Caco-2 (cell line): ENCODE results near the gene SLC28A3. TPM values are rescaled to one million over a fixed set of nuclear protein-coding genes. Genes with fewer than 3 reads are reported as not detected.

ENCODE experiments used
- BruUV-seq: library from RNA; stranded (reverse); fragments of 400-500 nt; replicated peaks from 2 replicates; lab custom pipeline; 2021; lab: Mats Ljungman, UMichigan
- CTCF ChIA-PET: fragments of 300-600 bp; sonication (Branson Sonifier 250); formaldehyde crosslinking; loops from one replicate; lab custom pipeline; 2022; ENCODE audit warnings: antibody characterized with exemption; lab: Charles Lee
- POLR2A ChIA-PET: fragments of 300-600 bp; sonication (Branson Sonifier 250); formaldehyde crosslinking; loops from one replicate; lab custom pipeline; 2022; ENCODE audit warnings: antibody characterized with exemption; lab: Charles Lee
- DNase-seq, 2 experiments: peaks; one replicate each; pipeline versions ENCODE4 v3.0.0 to v3.0.0-alpha.2; 2020 to 2022
- H3K27me3 ChIP-seq: replicated peaks from 2 replicates; pipeline ENCODE4 v1.6.0; 2011; ENCODE audit warnings: low read length; ENCODE audit not compliant: control insufficient read depth, insufficient read depth
- H3K36me3 ChIP-seq: 2 replicates; pipeline ENCODE4 v1.5.1; 2011; ENCODE audit warnings: low read length; ENCODE audit not compliant: control insufficient read depth, insufficient read depth
- H3K4me1 ChIP-seq: fragments of 250-450 bp; sonication (Bioruptor Pico); 2 replicates; pipeline ENCODE4 v1.5.1; 2020; ENCODE audit warnings: mild to moderate bottlenecking
- H3K4me3 ChIP-seq: 2 replicates; pipeline ENCODE4 v1.5.1; 2011; ENCODE audit warnings: low read depth, mild to moderate bottlenecking, control low read depth, low read length
- H3K9me3 ChIP-seq: fragments of 250-450 bp; sonication (Bioruptor Pico); 2 replicates; pipeline ENCODE4 v1.5.1; 2020; ENCODE audit warnings: mild to moderate bottlenecking, moderate library complexity
- H3K27ac Mint-ChIP-seq: one replicate; pipeline ENCODE4 v1.8.0; 2022; ENCODE audit warnings: mixed read lengths; ENCODE audit not compliant: unreplicated experiment
- H3K27me3 Mint-ChIP-seq: one replicate; pipeline ENCODE4 v1.8.0; 2022; ENCODE audit warnings: mixed read lengths; ENCODE audit not compliant: insufficient read depth, unreplicated experiment
- H3K36me3 Mint-ChIP-seq: one replicate; pipeline ENCODE4 v1.8.0; 2022; ENCODE audit warnings: mild to moderate bottlenecking, mixed read lengths; ENCODE audit not compliant: insufficient read depth, unreplicated experiment
- H3K4me1 Mint-ChIP-seq: one replicate; pipeline ENCODE4 v1.8.0; 2022; ENCODE audit warnings: low read depth, mixed read lengths; ENCODE audit not compliant: unreplicated experiment
- H3K4me3 Mint-ChIP-seq: one replicate; pipeline ENCODE4 v1.8.0; 2022; ENCODE audit warnings: mild to moderate bottlenecking, moderate library complexity, mixed read lengths; ENCODE audit not compliant: unreplicated experiment
- H3K9me3 Mint-ChIP-seq: one replicate; pipeline ENCODE4 v1.8.0; 2022; ENCODE audit warnings: mixed read lengths; ENCODE audit not compliant: unreplicated experiment
- CTCF ChIP-seq, 2 experiments: fragments of 200-600 bp in 1 of 2; IDR thresholded peaks; 1 replicate in 1 of 2; 2 replicates in 1 of 2; pipeline versions ENCODE4 v1.5.1 to v1.8.0; 2011 to 2022; ENCODE audit warnings: antibody characterized with exemption in 1 of 2, control low read depth in 1 of 2, inconsistent platforms in 1 of 2, low read depth in 1 of 2, low read length in 1 of 2, mild to moderate bottlenecking in 1 of 2, moderate library complexity in 1 of 2; ENCODE audit not compliant: insufficient read depth in 1 of 2, severe bottlenecking in 1 of 2, unreplicated experiment in 1 of 2
- intact Hi-C: fragments of 100-400 bp; cut with micrococcal nuclease; formaldehyde crosslinking; loops from one replicate; pipeline ENCODE4 v1.10.0; 2022; ENCODE audit not compliant: unreplicated experiment
- total RNA-seq: library from RNA; stranded (reverse); gene quantifications from 2 replicates; pipeline ENCODE4 v1.2.3, GENCODE V29; 2022

Gene SLC28A3
- total RNA-seq, 1 experiment from 2014 or later, result 2.6 TPM

GRCh38 chr9:84229191-84229590, 111.4 kb downstream of the SLC28A3 start:
- Mint-ChIP-seq H3K4me3 (no peak overlapping the region), H3K27me3 (no peaks in the 10 kb centered on the region), H3K36me3 (no peaks in the 10 kb centered on the region), H3K4me1 (no peaks in the 10 kb centered on the region), H3K9me3 (no peaks in the 10 kb centered on the region), H3K27ac (no peak overlapping the region)
- intact Hi-C loops, result no loop called here
- H3K4me1 ChIP-seq, result no peaks in the 10 kb centered on the region
- no peak for DNase-seq
- no peaks in the 10 kb centered on the region for H3K9me3 ChIP-seq
- ChIA-PET CTCF (no interaction called here), POLR2A (no interaction called here)
- no TSS peak for BruUV-seq
- no peaks in the 10 kb centered on the region for H3K36me3 ChIP-seq
- TF ChIP-seq CTCF (IDR thresholded peaks at IDR 0.05; ENCODE audit: insufficient read depth in 1 of 2, low read depth in 1 of 2, low read length in 1 of 2, severe bottlenecking in 1 of 2, unreplicated experiment in 1 of 2), result no peak
- no peaks in the 10 kb centered on the region for H3K27me3 ChIP-seq
- H3K4me3 ChIP-seq, result no peak overlapping the region

GRCh38 chr9:84228130-84228720, 112.3 kb downstream of the SLC28A3 start:
- TF ChIP-seq CTCF (IDR thresholded peaks at IDR 0.05; ENCODE audit: insufficient read depth in 1 of 2, low read depth in 1 of 2, low read length in 1 of 2, severe bottlenecking in 1 of 2, unreplicated experiment in 1 of 2), result no peak
- Mint-ChIP-seq H3K9me3 (no peaks in the 10 kb centered on the region), H3K36me3 (peaks cover 3% of the 10 kb centered on the region), H3K4me1 (no peaks in the 10 kb centered on the region), H3K27ac (no peak overlapping the region), H3K4me3 (no peak overlapping the region), H3K27me3 (peaks cover 2% of the 10 kb centered on the region)
- no peak overlapping the region for H3K4me3 ChIP-seq
- no TSS peak for BruUV-seq
- H3K9me3 ChIP-seq, result no peaks in the 10 kb centered on the region
- ChIA-PET POLR2A (no interaction called here), CTCF (no interaction called here)
- intact Hi-C loops, result no loop called here
- no peaks in the 10 kb centered on the region for H3K4me1 ChIP-seq
- H3K36me3 ChIP-seq, result no peaks in the 10 kb centered on the region
- no peak for DNase-seq
- no peaks in the 10 kb centered on the region for H3K27me3 ChIP-seq

GRCh38 chr9:84226126-84226525, 114.4 kb downstream of the SLC28A3 start:
- ChIA-PET CTCF (no interaction called here), POLR2A (no interaction called here)
- Mint-ChIP-seq H3K27me3 (peaks cover 2% of the 10 kb centered on the region), H3K27ac (no peak overlapping the region), H3K9me3 (no peaks in the 10 kb centered on the region), H3K4me3 (no peak overlapping the region), H3K4me1 (no peaks in the 10 kb centered on the region), H3K36me3 (peaks cover 4% of the 10 kb centered on the region)
- Histone ChIP-seq H3K4me1 (no peaks in the 10 kb centered on the region), H3K4me3 (no peak overlapping the region), H3K36me3 (no peaks in the 10 kb centered on the region), H3K27me3 (no peaks in the 10 kb centered on the region), H3K9me3 (no peaks in the 10 kb centered on the region)
- no TSS peak for BruUV-seq
- TF ChIP-seq CTCF (IDR thresholded peaks at IDR 0.05; ENCODE audit: insufficient read depth in 1 of 2, low read depth in 1 of 2, low read length in 1 of 2, severe bottlenecking in 1 of 2, unreplicated experiment in 1 of 2), result no peak
- DNase-seq, result no peak
- intact Hi-C loops, result no loop called here
